HG02852 (cell line): ENCODE measurements around the gene HIPK2.

Experiments used
- ATAC-seq: cut with Tn5 transposase; IDR thresholded peaks from one replicate; pipeline ENCODE4 v1.9.1; 2021; ENCODE audit warnings: mild to moderate bottlenecking, moderate library complexity; ENCODE audit not compliant: unreplicated experiment

The HIPK2 gene

GRCh38 chr7:139574618-139575337 is 203.0 kb downstream of the HIPK2 start:
- no peak for ATAC-seq

- ATAC-seq: no peak
Measured at GRCh38 chr7:139573871-139574270, 203.9 kb downstream of the HIPK2 start.

GRCh38 chr7:139572704-139573385 is 205.0 kb downstream of the HIPK2 start:
- ATAC-seq: no peak

GRCh38 chr7:139572071-139572470 is 205.7 kb downstream of the HIPK2 start:
- ATAC-seq: no peak

GRCh38 chr7:139571651-139572050 is 206.1 kb downstream of the HIPK2 start:
- ATAC-seq: no peak

- no peak for ATAC-seq
Measured at GRCh38 chr7:139571190-139571589, 206.6 kb downstream of the HIPK2 start.

- no peak for ATAC-seq
Measured at GRCh38 chr7:139570626-139571025, 207.2 kb downstream of the HIPK2 start.

GRCh38 chr7:139570119-139570518 is 207.7 kb downstream of the HIPK2 start:
- no peak for ATAC-seq

- ATAC-seq: no peak
Measured at GRCh38 chr7:139568813-139569490, 208.8 kb downstream of the HIPK2 start.

- no peak for ATAC-seq
Measured at GRCh38 chr7:139568346-139568675, 209.5 kb downstream of the HIPK2 start.

GRCh38 chr7:139567647-139568345 is 210.0 kb downstream of the HIPK2 start:
- no peak for ATAC-seq

- no peak for ATAC-seq
Measured at GRCh38 chr7:139566736-139567646, 210.8 kb downstream of the HIPK2 start.

GRCh38 chr7:139566075-139566474 is 211.7 kb downstream of the HIPK2 start:
- ATAC-seq: no peak

- no peak for ATAC-seq
Measured at GRCh38 chr7:139563856-139564255, 213.9 kb downstream of the HIPK2 start.

- ATAC-seq: no peak
Measured at GRCh38 chr7:139562961-139563565, 214.7 kb downstream of the HIPK2 start.

GRCh38 chr7:139562491-139562890 is 215.3 kb downstream of the HIPK2 start:
- ATAC-seq: no peak

- no peak for ATAC-seq
Measured at GRCh38 chr7:139560678-139561077, 217.1 kb downstream of the HIPK2 start.

GRCh38 chr7:139560199-139560598 is 217.6 kb downstream of the HIPK2 start:
- no peak for ATAC-seq

- no peak for ATAC-seq
Measured at GRCh38 chr7:139559364-139560105, 218.3 kb downstream of the HIPK2 start.
